Measurements from ENCODE around the gene GAS2L1. TPM values are rescaled to one million over a fixed set of nuclear protein-coding genes. Genes with fewer than 3 reads are reported as not detected.

Gene GAS2L1
- total and polyA plus RNA-seq, 2 of the 4 experiments (the other 2 are of a cell fraction), result 1.4 to 15.6 TPM

GRCh38 chr22:29306175-29306834 lies at the start of gene GAS2L1 (continued):
- TF ChIP-seq NFE2L2 (IDR thresholded peaks at IDR 0.05; ENCODE audit: low read depth, low read length) (no peak), BHLHE40 (IDR thresholded peaks at IDR 0.05; ENCODE audit: low read depth, low read length) (no peak), RFX5 (IDR thresholded peaks at IDR 0.05; ENCODE audit: low read depth, low read length) (no peak), CHD1 (IDR thresholded peaks at IDR 0.05; ENCODE audit: low read depth, low read length) (no peak)

GRCh38 chr22:29257751-29258181 lies 48.7 kb upstream of the GAS2L1 start:
- CTCF ChIA-PET, result no interaction called here
- H3K4ac ChIP-seq (ENCODE audit: low read depth, low read length), result no peak overlapping the region
- in situ Hi-C loops (cut with MboI; ENCODE audit: low sequenced_read_pairs), result no loop called here

More at GRCh38 chr22:29257751-29258181, 48.7 kb upstream of the GAS2L1 start:
- no peak overlapping the region for H2AFZ ChIP-seq (replicated peaks; ENCODE audit: low read length, poor library complexity)
- no peak overlapping the region for H2BK15ac ChIP-seq (ENCODE audit: low read depth, low read length)
- H3K36me3 ChIP-seq (ENCODE audit: control insufficient read depth, insufficient read depth, low read length), result peaks cover 9% of the 10 kb centered on the region
- no peak overlapping the region for H3K14ac ChIP-seq (replicated peaks; ENCODE audit: low read depth, low read length)
- H3K4me3 ChIP-seq (ENCODE audit: insufficient read depth, low read depth, low read length), result no peak overlapping the region
- H2BK5ac ChIP-seq (ENCODE audit: low read depth, low read length, poor library complexity, severe bottlenecking), result no peak overlapping the region
- H4K5ac ChIP-seq (ENCODE audit: low read depth, low read length), result no peak overlapping the region
- no peak overlapping the region for H2AK9ac ChIP-seq (replicated peaks; ENCODE audit: low read depth, low read length, poor library complexity)
- no peak for DNase-seq
- no peaks in the 10 kb centered on the region for H3K9me3 ChIP-seq (ENCODE audit: control insufficient read depth, insufficient read depth, low read length)
- 92% methylated on average over 4 of the region's 8 CpGs; no CpG with 5 or more reads in 1 of the 2 experiments for WGBS, 2 experiments (ENCODE audit: extremely low coverage in 2 of 2, insufficient read length in 1 of 2)
- H3K9me1 ChIP-seq (ENCODE audit: insufficient read depth, low read length), result 0 out of 2 replicates have a peak, but pooled peaks cover 2% of the 10 kb centered on the region
- H2BK20ac ChIP-seq (ENCODE audit: low read depth, low read length), result no peak overlapping the region
- no TSS peak for BruUV-seq (replicated peaks)
- H3K23ac ChIP-seq (ENCODE audit: low read depth, low read length), result no peak overlapping the region
- H3K27ac ChIP-seq (ENCODE audit: insufficient read depth, low read length), result no peak overlapping the region
- H4K20me1 ChIP-seq (ENCODE audit: insufficient read depth, low read length), result no peaks in the 10 kb centered on the region
- no peak overlapping the region for H3K18ac ChIP-seq (ENCODE audit: low read depth, low read length)
- intact Hi-C loops (cut with micrococcal nuclease), result no loop called here
- no peak overlapping the region for H3K4me2 ChIP-seq (ENCODE audit: low read depth, low read length)
- no peaks in the 10 kb centered on the region for H3K27me3 ChIP-seq (ENCODE audit: control insufficient read depth, insufficient read depth, low read length)
- no peak overlapping the region for H3K9ac ChIP-seq (ENCODE audit: low read depth, low read length)
- no peak overlapping the region for H4K91ac ChIP-seq (ENCODE audit: insufficient read depth, low read depth, low read length)
- no peaks in the 10 kb centered on the region for H3K4me1 ChIP-seq (ENCODE audit: control insufficient read depth, insufficient read depth, low read length)
- no peak overlapping the region for H3K56ac ChIP-seq (ENCODE audit: extremely low read depth, insufficient read depth, low read length)
- dilution Hi-C loops (cut with HindIII; ENCODE audit: low sequenced_read_pairs, unreplicated experiment), result no loop called here
- POLR2A ChIA-PET (ENCODE audit: unreplicated experiment), result interaction anchor here (0.5 to 0.7 kb wide), 2 partner anchors 66 to 638 kb away, joined by 3 to 4 read pairs; no protein-coding TSS in a partner anchor
- TF ChIP-seq MXI1 (IDR thresholded peaks at IDR 0.05; ENCODE audit: borderline replicate concordance, low read depth, low read length) (no peak), BHLHE40 (IDR thresholded peaks at IDR 0.05; ENCODE audit: low read depth, low read length) (no peak), MAZ (IDR thresholded peaks at IDR 0.05; ENCODE audit: borderline replicate concordance, low read depth, low read length) (no peak), NFE2L2 (IDR thresholded peaks at IDR 0.05; ENCODE audit: low read depth, low read length) (no peak), CTCF (conservative IDR thresholded peaks at IDR 0.05; ENCODE audit: low read depth, low read length) (no peak), CHD1 (IDR thresholded peaks at IDR 0.05; ENCODE audit: low read depth, low read length) (no peak), FOS (IDR thresholded peaks at IDR 0.05; ENCODE audit: low read depth, low read length) (no peak), CEBPB (IDR thresholded peaks at IDR 0.05; ENCODE audit: low read depth, low read length) (no peak), RAD21 (IDR thresholded peaks at IDR 0.05; ENCODE audit: low read length) (no peak), MAFK (IDR thresholded peaks at IDR 0.05; ENCODE audit: low read depth, low read length) (no peak), RCOR1 (IDR thresholded peaks at IDR 0.05; ENCODE audit: insufficient replicate concordance, low read length) (no peak), POLR2A (IDR thresholded peaks at IDR 0.05; ENCODE audit: low read depth, low read length) (no peak), RFX5 (IDR thresholded peaks at IDR 0.05; ENCODE audit: low read depth, low read length) (no peak), USF2 (IDR thresholded peaks at IDR 0.05; ENCODE audit: low read depth, low read length) (no peak), SMC3 (IDR thresholded peaks at IDR 0.05; ENCODE audit: low read depth, low read length) (no peak)
- no peaks in the 10 kb centered on the region for H3K79me1 ChIP-seq (ENCODE audit: low read depth in 1 of 2, low read length in 2 of 2)
- H4K8ac ChIP-seq (ENCODE audit: low read depth in 2 of 2, low read length in 2 of 2), result no peak overlapping the region
- ATAC-seq (ENCODE audit: low read depth), result no peak
- H2BK120ac ChIP-seq (ENCODE audit: low read depth, low read length), result no peak overlapping the region
- H2AK5ac ChIP-seq (ENCODE audit: low read depth, low read length), result no peak overlapping the region

All from IMR-90 (cell line).